GM21825 (cell line): Measurements from ENCODE around the gene B4GALNT4.
"Not testable (repeated sequence)": the region's sequence is repeated elsewhere in the genome, so short reads cannot be mapped to it uniquely, and the experiment has no call there.

Source experiments
- ATAC-seq: cut with Tn5 transposase; IDR thresholded peaks from one replicate; pipeline ENCODE4 v1.9.1; 2021; ENCODE audit warnings: mild to moderate bottlenecking, moderate library complexity; ENCODE audit not compliant: unreplicated experiment

Gene B4GALNT4

DNA sequence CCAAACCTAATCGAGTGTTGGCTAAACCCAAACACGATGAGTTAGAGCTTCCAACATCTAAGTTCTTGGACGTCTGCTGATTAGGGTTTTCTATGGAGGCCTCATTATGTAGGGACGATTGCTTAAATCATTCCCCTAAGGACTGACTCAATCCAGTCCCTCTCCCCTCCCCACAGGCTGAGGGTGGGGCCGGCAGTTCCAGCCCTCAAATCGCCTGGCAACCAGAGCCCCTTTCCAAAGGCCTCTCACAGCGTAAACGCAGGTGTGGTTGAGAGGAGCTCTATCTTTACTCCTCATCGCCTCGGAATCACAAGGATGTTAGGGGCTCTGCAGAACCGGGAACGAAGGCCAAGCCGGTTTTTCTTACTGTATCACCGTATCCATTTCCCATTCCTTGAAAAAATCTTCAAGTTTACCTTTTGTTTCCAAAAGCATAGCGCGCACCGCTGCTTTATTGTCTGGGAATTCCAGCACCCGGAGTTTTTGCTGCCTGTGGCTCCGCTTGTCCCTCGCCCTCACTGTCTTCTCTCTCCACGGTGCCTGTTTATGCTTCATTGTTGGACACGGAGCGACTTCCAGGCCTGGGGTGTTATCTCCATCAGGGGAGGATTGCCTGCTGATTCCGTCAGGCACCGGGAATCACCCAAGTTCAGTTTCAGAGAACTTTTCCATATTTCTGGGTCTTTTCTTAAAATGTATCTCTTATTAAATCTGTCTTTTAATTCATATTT lies 34.9 kb upstream of the B4GALNT4 start:
- ATAC-seq = no peak

DNA sequence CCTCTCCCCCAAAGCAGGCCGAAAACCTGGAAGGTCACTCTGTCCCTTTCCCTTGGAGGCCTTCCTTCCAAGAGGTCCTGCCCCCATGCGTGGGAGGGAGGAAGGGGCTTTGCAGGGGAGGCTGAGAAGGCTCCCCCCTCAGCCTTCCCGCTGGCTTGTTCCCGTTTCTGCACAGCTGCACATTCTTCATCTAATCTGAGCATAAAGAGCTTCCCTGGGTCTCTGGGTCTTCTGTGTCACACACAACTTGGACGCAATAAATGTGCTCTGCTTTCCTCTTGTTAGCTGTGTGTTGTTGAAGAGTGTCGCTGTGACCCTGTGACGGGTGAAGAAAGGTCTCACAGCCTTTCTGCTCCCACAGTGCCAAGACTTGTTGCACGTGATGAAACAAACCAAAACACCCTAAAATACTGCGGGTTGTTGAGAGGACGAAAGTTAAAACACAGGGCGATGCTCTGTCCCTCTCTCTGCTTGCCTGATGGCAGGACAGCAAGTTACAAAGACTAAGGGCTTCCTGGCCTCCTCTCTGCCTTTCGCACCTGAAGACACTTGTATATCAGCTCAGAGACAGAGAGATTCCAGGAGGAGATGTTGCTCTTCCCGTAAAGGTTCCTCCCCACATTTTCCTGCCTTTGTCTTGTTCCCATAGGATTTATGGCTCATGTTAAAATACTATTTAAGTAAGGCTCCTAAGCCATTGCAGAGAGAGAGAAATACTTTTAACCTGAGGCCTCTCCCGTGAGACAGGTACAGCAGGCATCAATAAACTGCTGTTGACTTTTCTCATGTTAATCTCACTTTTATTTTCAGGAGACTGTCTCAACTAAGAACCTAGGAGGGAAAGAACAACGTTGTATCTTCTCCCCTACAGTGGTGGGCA lies 33.3 kb upstream of the B4GALNT4 start:
- no peak for ATAC-seq

DNA sequence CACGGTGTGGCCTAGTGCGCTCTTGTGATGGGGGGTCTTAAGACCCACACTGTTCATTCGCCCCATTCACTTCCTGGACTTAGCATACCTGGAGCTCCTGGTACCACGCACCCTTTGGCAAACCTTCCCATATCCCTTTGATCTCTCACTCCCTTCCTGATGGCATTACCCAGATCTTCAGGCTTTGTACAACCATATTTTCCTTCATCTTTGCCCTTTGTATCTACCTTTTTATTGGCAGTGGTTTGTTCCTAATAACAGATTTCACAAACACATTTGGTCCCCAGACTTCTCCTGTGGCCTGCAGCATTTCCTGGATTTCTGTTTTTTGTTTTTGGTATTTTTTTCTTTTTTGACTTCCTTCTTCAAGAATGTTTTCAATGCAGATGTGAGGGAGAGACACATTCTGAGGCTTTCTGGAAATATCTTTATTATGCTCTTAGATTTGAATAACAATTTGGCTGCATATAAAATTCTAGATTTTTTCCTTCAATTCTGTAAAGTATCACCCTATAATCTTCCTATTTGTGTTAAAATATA lies 32.6 kb upstream of the B4GALNT4 start:
- ATAC-seq = no peak

DNA sequence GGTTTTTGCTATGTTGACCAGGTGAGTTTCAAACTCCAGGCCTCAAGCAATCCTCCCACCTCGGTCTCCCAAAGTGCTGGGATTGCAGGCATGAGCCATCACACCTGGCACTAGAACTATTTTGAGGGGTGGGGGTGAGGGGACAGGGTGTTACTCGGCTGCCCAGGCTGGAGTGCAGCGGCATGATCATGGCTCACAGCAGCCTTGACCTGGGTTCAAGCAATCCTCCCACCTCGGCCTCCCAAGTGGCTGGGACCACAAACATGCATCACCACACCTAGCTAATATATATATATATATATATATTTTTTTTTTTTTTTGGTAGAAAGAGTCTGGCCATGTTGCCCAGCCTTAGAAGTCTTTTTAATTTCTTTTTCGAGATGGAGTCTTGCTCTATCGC lies 31.6 kb upstream of the B4GALNT4 start:
- ATAC-seq = no peak

DNA sequence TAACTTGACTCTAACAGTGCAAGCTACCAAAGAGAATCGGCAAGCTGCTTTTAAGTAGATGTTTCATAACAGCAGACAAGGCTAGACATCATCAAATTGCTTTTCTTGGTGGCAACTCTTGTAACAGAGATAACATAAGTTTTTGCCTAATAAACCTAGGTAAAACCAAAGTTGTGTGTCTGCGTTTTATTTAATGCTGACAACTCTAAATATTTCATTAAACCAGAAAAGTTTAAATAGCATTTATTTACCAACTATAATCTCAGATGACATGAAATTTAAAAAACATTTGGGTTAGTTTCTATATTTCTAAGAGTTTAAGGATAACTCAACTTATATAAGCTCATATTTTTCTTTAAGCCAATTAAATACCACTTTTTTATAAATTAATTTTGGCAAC lies 29.3 kb upstream of the B4GALNT4 start:
- no peak for ATAC-seq

DNA sequence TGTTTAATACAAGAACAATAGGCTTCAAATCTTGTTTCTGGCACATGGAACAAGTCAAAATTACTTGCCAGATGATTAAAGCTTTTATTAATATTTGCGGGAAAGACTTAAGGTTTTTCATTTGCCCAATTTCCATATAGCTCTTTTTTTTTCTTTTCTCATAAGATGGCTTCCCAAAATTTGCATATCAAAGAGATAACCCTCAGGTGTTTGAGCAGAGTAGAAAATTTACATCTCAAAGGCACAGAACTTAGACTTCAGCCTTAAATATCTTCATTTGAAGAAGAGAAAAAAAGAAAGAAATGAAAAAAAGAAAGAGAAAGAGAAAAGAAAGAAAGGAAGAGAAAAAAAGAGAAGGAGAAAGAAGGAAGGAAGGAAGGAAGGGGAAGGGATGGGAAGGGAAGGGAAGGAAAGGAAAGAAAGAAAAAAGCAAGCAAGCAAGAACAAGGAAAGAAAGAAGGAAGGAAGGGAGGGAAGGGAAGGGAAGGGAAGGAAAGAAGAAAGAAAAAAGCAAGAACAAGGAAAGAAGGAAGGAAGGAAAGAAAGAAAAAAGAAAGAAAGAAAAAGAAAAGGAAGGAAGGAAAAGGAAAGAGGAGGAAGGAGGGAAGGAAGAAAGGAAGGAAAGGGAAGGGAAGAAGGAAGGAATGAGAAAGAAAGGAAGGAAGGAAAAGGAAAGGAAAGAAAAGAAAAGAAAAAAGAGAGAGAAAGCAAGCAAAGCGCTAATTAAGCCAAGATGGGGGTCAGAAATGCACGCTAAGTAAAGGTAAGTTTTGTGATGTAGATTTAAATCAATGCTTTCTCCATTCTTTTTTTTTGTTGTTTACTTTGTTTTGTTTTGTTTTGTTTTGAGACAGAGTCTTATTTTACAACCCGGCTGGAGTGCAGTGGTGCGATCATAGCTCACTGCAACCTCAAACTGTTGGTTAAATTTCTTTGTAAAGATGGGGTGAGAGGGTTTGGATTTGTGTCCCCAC lies 28.5 kb upstream of the B4GALNT4 start:
- ATAC-seq = no peak

DNA sequence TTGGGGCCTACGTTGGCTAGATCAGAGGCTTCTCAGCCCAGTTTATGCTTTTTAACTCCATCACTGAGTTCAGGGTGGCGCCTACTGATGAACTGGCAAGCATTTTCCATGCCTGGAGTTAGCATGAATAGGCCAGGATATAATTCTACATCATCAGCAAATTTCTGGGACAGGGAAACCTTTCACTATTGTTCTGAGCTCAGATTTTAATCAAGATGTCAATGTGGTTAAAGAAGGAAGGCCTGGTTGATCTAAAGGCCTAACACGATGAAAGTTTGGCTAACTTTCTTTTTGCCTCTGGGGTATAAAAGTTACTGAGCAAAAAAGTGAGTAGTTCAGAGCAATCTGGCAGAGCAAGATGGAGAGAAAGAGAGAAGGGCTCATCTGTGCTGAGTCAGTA lies 27.0 kb upstream of the B4GALNT4 start:
- no peak for ATAC-seq

DNA sequence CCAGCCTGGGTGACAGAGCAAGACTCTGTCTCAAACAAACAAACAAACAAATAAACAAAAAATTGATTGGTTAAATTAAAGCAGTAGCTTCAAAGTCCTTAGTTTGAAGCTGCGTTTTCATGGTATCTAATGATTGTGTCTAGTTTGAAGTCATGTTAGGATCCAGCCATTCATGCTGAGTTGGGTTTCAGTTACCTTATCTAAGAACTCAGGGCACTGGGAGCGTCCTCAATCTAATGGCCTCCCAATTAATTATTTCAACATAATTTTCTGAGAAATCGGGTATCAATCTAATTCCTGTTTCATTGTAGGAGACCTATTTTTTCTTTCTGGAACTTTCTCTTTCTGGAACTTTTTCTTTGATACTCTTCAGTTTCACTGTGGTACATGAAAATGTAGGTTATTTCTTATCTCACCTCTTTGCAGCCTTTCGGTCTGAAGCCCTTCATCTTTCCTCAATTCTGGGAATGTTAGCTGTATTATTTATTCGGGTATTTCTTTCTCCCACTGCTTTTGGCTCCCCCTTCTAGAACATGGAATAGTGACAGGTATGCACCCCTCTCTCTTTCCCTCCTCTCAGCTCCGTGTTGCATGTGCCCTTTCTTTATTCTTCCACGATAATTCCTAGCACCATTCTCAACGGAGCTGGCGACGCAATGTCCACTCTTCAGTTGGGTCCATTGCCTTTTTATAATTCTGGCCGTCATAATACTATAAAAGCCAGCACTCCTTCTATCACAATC lies 24.3 kb upstream of the B4GALNT4 start:
- ATAC-seq = no peak

DNA sequence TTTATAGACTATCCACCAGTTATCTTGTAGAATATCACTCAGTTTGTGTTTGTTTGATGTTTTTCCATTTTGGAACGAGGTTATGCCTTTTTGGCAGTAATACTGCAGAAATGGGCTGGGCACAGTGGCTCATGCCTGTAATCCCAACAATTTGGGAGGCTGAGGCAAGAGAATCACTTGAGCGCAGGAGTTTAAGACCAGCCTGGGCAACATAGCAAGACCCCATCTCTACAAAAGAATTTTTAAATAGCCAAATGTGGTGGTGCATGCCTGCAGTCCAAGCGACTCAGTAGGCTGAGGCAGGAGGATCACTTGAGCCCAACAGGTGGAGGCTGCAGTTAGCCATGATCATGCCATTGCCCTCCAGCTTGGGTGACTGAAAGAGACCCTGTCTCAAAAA lies 22.8 kb upstream of the B4GALNT4 start:
- no peak for ATAC-seq

DNA sequence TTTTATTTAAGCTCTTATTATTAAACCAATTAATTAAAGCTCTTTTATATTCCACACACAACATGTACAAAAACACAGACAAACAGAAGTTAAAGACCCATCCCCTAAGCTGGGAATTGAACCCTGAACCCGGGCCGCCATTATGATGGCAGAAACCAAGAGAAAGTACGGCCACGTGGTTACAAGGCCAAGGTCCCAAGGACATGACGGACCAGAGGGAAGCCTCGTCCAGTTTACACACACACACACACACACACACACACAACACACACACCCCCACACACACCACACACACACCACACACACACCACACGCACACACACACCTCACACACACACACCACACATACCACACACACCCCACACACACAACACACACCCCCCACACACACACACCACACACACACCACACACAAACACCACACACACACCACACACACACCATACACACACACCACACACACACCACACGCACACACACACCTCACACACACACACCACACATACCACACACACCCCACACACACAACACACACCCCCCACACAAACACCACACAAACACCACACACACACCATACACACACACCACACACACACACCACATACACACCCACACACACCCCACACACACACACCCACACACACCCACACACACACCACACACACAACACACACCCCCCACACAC lies 19.9 kb upstream of the B4GALNT4 start:
- not testable (repeated sequence) for ATAC-seq

DNA sequence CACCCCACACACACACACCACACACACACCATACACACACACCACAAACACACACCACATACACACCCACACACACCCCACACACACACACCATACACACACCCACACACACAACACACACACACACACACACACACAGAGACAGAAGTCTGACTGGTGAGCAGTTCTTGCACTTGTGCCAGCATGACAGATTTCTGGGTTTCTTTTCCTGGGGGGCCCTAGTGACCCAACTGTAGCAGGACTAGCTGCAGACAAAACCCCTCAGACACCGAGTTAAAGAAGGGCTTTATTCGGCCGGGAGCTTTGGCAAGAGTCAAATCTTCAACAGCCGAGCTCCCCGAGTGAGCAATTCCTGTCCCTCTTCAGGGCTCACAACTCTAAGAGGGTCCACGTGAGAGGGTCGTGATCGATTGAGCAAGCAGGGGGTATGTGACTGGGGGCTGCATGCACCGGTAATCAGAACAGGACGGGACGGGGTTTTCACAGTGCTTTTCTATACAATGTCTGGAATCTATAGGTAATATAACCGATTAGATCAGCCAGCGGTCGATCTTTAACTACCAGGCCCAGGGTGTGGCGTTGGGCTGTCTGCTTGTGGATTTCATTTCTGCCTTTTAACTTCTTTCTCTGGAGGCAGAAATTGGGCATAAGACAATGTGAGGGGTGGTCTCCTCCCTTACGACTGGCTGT lies 19.1 kb upstream of the B4GALNT4 start:
- not testable (repeated sequence) for ATAC-seq

DNA sequence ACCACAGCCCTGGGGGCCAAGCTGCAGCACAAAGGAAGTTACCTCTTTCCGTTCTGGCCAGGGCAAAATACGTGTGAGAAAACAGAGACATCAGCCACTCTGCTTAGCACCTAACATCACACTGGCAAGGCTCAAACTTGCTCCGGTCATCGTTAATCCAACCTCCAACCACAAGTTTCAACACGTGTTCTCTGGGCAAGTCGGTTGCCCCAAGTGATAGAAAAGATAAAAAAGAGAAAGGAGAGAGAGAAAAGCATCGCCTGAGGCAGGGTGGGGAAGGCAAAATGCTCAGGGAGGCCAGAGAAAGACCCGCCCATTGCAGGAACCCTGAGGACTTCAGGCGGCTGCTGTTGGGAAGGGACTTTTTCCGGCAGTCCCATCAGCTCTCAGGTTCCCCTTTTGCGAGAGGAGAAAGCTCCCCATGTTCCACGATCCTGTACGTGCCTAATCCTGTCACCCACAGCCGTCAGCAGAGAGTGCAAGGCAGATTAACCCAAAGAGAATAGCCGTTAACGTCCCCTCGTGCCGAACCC lies 18.5 kb upstream of the B4GALNT4 start:
- no peak for ATAC-seq

DNA sequence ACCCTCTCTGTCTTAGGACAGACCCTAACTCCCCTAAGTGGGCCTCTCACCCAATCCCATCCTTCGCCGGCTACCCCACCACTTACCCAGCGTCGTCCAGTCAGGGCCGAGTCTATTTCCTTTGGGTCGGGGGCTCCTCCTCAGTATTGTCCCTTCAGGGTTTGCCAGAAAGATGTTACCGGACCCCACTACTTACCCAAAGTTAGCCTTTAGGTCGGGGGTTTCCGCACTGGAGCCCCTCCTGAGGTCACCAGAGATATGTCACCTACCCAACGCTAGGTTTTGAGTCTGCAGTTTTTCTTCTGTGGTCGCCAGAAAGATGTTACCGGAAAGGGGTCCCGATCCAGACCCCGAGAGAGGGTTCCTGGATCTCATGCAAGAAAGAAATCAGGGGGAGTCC lies 17.9 kb upstream of the B4GALNT4 start:
- ATAC-seq = no peak

DNA sequence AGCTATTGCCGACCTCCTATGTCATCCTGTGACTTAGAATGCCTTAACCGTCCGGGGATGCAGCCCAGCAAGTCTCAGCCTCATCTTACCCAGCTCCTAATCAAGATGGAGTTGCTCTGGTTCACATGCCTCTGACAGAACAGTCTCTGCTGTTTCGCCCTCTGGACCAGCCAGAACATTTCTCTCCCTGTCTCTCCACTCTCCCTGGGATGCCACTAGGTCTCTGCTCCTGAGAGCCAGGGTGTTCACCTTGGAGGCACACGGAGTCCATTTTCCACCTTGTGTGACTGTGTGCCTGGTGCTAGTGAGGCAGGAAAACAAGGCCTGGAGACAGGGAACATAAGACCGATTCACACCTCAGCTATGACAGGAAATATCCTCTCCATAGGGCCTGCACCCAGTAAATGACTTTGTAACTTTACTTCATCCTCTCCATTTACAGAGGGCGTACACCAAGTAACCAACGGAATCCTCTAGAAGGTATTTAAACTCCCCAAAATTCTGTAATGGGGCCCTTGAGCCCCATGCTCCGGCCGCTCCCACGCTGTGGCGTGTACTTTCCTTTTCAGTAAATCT lies 16.8 kb upstream of the B4GALNT4 start:
- no peak for ATAC-seq

DNA sequence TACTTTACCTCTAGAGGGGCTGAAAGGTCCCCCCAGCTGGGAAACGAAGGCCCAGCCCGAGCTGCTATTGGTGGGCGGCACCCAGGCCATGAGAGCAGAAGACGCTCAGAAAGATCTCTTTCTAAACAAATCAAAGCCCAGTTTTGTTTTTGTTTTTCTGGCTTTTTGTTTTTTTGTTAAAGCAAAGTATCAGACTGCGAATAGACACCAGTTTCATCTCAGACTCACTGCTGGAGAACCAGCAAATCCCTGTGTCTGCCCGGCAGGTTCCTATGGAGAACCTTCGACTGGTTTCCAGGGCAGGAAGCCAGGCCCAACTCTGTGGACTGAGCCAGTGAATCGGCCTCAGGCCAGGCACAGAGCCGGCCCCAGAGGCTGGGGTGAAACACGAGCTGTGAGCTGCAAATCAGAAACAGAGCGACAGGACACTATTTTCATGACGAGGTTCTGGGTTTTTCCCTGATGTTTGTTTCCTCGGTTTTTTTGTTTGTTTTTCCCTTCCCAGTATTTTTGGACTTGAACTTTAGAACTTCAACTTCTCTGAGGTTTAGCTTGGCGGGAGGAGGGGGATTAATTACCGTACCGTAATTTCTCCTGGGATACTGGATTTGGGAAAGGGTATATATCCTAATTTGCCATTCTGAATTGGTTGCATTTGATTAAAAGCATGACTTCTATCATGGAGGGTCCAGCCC lies 16.0 kb upstream of the B4GALNT4 start:
- ATAC-seq = no peak

DNA sequence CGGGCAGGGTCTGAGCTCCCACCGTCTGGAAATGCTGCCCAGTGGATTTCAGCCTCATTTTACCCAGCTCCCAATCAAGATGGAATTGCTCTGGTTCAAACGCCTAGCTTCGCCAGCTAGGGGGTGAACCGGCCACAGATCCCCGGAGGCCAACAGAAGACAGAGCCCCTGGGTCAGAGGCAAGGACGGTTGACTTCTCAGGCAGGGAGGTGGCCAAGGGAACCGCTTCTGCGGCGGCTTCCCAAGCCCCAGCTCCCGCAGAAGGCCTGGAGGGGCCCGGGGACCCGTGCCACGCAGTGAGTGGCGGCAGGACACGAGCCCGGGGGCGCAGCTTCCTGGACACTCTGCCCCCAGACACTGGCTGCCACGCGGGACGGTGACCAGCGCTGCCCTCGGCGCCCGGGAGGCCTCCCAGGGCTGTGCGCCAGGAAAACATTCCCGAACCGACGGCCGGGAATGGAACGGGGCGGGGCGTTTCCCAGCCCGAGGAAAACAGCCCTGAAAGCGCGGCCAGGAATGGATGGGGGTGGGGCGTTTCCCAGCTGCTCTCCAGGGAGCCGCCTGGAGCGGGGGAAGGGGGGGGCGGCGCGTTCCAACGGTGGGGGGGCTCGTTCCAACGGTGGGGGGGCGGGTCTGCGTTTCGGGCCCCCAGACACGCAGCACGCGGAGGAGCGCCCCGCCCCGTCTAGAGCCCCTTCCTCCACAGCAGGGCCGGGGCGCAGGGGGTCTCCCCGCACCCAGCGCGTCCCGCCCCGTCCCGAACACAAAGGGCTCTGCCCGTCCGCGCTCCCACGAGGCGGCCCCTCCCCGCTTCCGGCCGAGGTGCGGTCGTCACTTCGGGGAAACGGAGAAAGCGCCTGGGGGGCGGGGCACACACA lies 13.5 kb upstream of the B4GALNT4 start:
- peak; percentile 59 for ATAC-seq

DNA sequence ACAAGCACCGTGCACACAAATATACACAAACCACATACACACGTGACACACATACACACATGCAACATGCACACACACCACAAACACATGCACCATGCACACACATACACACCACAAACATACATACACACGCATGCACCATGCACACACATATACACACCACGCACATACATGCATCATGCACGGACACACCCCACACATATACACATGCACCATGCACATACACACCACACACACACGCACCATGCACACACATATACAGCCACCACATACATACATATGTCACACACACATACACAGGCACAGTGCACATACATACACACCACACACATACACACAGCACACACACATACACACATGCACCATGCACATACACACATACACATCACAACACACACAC lies 12.7 kb upstream of the B4GALNT4 start:
- no peak for ATAC-seq
